SIG-M5 treated with dmso at 0.1 percent for 504 hours (cell line): Measurements from ENCODE around the gene POLR1H.
A peak's percentile ranks its signal among the peaks of the same experiment; 100 is the strongest.

Experiments
- DNase-seq: peaks from one replicate; lab custom pipeline; 2025; ENCODE audit not compliant: unreplicated experiment; lab: John Stamatoyannopoulos, UW

POLR1H gene

GRCh38 chr6:30061858-30062458 is 893 bp downstream of the POLR1H start:
- DNase-seq, result peak; percentile 12

DNA sequence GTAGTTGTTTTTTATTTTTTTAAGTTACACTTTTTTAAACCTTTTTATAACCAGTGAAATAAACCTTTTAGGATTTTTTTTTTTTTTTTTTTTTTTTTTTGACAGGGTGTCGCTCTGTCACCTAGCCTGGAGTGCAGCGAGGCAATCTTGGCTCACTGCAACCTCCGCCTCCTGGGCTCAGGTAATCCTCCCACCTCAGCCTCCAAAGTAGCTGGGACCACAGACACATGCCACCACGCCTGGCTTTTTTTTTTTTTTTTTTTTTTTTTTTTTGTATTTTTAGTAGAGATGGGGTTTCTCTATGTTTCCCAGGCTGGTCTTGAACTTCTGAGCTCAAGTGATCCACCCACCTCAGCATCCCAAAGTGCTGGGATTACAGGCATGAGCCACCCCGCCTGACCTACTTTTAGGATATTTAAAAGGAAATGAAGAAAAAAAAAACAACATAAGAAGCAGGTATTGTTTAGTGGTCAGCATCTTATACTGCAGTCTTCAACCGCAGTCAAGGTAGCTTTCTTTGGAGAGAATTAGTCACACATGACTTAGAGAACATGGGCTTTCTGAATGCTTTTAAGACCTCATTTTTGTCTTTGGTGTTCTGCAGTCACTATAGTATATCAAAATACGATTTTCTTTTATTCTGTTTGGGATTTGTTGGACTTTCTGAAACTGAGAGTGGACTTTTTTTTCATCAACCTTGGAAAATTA is 1.6 kb downstream of the POLR1H start:
- DNase-seq, result peak; percentile 6

GRCh38 chr6:30063315-30063714 is 2.2 kb downstream of the POLR1H start:
- DNase-seq, result no peak

DNA sequence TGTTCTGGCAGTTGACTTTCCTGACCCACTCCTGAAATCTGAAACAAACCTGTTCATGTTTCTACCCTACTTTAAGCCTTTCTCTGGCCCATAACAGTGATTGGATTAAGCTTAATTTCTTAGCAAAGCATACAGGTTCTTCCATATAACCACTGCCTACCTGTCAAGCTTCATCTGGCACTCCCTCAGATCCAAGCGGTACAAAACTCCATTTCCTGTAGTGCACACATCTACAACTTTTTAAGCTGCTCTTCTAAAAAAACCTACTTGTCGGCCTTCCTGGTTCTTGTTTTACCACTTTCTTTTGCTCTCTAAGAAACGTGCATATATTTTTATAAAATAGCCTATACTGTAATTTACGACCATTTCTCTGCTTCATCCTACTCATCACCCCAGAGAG is 5.0 kb downstream of the POLR1H start:
- no peak for DNase-seq

GRCh38 chr6:30066577-30067459 is 5.8 kb downstream of the POLR1H start, which contains the start of gene PPP1R11:
Gene PPP1R11 (plus strand): TSS chr6:30067198. CDS start chr6:30067411, 213 bp downstream.
- DNase-seq, result peak; percentile 99

DNA sequence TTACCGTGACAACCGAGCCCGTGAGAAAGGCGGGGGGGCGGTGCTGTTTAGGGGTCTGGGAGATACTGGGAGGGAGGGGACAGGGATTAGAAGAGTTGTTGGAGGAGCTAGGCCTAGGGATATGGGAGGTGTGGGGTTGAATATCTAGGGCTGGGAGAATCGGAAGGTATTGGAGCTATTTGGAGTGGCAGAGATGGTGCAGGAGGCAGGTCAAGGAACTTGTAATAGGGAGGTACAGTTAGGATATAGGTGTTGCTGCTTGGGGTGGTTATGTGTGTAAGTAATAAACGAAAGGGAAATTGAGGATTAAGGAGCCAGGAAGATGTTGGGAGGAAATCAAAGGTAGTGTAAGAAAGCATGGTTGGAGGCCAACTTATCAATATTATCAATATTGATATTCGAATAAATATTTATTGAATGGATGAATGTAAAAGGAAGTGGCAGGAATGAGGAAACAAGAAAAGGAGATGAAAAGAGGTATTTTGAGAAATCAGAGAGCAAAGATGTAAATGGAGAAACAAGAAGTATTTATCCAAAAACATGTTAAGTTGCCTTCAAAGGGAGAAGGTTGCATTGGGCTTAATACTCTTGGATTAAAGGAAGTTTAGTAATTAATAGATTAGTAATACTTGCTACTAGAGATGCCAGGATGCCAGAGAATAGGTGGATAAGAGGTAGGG is 6.5 kb downstream of the POLR1H start:
- DNase-seq, result peak; percentile 67

DNA sequence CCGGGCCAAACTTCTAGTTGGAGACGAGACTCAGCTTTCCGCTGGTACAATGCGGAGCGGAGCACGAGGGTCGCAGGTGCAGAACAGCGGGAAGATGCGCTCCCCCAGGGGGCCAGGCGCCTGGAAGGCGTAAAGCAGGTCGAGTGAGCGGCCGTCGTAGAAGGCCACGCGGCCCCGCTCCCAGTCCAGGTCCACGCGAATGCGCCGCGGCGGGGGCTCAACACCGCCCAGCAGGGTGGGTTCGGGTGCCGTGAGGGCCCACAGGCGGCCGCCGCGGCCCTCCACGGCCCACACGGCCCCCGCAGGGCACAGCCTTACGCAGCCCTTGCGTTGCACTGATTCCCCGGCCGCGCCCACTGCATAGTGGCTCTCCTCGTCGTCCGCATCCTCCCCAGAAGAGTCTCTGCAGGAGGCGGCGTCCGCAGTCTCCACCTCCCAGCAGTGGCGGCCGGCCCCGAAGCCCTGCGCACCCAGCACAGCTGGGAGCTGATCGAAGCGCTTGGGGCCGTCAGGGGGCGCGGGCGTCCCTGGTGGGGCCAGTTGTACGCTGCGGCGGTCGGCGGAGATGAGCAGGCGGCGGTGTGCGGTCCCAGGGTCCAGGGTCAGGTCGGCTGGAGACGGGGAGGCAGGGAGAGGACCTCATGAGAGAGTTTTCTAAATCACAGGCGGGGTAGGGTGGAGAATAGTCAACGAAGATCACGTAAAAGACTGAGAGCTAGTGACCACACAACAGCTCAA is 10.2 kb downstream of the POLR1H start:
- no peak for DNase-seq

- no peak for DNase-seq
These were observed 10.8 kb downstream of the POLR1H start for GRCh38 chr6:30071858-30072257.

DNA sequence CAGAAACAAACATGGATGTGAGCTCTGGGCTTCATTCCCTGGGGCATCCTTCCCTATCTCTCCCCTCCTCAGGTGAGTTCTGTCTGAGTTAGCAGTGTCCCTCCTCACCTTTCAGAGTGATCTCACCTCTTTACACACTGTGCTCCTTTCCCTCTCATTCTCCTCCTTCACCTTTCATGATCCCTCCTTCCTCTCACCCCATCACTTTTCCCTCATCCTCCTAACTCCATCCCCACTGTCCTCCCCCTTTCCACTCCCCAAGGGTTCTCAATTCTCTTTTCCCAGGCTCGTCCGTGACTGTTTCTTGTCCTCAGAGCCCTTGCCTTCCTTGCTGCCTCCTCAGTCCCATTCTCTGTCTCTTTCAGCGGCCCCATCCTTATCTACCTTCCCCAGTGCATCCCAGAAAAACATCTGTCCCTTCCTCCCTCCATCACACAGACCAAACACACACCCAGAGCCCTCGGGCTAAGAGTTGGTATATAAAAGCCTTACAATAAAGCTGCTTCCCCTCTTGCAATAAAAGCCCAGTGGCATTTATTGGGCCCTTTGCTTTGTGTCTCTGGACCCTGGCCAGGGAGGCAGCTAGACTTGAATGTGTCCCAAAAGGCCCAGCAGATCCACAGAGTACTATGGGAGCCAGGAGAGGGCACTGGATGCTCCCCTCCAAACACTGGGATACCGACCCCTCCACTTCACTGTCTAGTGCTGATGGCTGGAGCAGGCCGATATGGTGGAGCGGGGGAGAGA is 12.6 kb downstream of the POLR1H start:
- DNase-seq, result no peak

- DNase-seq, result no peak
These were observed 13.4 kb downstream of the POLR1H start for GRCh38 chr6:30074331-30075093.

- DNase-seq, result no peak
These were observed 14.2 kb downstream of the POLR1H start, which contains the start of gene RNF39 for GRCh38 chr6:30075094-30075789. Gene RNF39 (minus strand): TSS chr6:30075769. CDS start chr6:30075585, 184 bp downstream.

DNA sequence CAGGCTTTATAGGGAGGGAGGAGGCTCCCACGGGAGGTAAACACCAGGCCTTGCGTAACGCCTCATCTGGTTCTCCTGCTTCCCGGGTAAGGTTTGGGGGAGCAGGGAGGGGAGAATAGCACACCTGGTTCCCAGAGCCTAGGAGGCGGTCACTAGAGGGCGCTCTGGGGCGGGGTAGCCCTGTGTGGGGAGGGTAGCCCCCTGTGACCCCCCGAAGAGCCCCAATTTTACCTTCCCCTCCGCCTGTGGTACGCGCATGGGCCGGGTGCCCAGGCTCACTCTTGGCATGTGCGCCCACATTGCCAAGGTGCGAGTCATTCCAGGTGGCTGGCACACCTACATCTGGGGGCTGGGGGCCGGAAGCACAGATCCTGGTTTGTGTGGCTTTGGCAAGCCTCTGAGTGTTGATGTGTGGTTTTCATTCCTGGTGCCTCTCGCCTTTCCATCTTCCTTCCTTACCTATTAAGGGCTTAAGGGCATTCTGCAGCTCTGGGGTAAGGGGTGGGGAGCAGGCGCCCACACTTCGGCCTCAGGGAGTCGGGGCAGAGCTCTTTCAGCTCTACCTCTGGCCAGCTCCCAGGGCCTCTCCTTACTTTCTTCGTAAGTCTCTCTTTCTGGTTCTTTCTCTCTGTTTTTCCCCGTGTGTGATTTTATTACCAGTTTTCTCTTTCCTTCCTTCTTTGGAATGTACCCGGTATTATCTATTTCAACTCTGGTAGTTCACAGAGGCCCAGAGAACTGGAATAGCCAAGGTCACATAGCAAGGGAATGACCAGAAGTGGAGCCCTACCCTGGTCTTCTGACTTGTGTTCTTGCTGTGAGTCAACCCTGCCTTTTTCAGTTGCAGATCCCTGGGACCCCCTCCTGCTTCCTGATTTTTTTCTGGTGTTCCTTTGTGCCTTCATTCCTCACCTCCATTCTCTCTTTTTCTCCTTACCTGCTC is 15.0 kb downstream of the POLR1H start:
- no peak for DNase-seq

DNA sequence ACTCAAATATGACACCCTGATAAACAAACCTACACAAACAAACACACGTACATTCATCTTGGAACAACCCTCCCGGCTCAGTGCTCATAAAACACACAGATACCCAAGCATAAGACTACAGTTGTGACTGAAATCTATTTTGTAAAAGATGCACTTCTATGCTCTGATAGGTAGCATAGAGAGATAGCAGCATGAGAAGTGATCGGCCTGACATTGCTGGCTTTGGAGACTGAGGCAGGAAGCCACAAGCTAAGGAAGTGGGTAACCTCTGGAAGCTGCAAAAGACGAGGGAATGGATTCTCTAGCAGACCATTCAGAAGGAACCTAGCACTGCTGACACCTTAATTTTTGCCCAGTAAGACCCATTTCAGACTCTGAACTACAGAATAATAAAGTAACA is 16.2 kb downstream of the POLR1H start:
- DNase-seq, result no peak

- no peak for DNase-seq
These were observed 26.8 kb downstream of the POLR1H start for GRCh38 chr6:30087876-30088275.

DNA sequence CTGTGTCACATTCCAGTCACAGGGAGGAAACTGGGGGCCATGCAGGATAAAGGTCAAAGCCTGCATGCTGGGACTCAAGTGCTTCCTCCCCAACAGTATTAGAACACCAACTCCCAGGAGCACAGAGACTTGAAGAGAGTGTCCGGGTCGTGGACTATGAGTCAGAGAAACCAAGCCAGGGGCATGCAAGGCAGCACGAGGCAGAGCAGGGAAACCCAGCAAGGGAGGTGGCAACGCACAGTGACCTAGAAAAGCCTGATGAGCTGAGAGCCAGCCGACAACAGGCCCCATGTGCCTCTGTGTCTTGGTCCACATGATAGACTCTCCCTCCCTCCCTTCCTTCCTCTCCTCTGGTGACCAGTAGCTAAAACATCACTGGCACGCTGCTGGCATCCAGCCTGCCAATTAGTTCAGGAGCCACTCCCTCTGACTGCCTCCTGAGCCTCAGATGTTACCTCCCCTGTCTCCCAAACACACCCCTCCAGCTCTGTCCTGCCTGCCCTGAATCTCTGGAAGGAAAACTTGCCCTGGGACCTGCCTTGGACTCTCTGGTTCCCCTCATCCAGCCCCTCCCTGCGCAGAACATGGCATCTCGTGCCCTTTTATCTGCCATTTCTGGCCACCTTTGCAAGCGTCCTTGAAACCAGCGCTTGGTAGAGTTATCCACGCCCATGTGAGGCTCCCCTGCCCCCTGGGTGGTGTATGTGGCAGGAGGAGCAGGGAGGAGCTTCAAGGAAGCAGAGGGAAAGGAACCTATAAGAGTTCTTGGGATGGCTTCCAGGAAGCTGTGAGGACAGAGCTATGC is 30.7 kb downstream of the POLR1H start:
- no peak for DNase-seq

DNA sequence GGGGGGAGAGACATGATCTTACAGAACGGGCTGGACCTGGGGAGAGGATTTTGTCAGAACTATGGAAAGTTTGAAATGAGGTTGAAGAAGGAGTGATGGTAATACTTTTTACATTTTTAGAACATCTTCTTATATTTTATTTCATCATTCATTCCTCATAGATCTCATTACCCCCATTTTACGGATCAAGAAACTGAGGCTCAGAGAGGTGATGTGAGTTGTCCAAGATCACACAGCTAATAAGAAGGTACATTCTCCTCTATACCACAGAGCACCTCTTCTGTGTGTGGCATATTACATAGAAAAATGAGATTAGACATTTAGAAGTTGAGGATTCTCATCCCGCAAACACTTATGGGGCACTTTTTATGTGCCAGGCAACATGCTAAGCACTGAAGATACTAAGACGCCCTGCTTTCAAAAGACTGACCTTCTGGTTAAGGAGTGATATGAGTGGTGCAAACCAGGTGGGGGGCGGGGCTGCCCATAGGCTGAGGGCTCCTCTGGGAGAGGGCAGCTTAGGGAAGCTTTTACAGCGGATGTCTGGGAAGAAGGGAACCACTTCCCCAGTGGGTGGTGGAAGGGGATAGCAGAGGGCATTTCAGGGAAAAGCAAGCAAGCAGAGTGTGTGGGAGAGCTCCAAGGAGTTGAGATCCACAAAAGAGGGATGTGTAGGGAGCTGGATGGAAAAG is 31.9 kb downstream of the POLR1H start:
- no peak for DNase-seq
